K562 (cell line): ENCODE data around the gene INTS12. TPM values are rescaled to one million over a fixed set of nuclear protein-coding genes. Genes with fewer than 3 reads are reported as not detected.

Experiments
- BCL6 ChIP-seq: fragments of 250-450 bp; sonication (Bioruptor Pico); IDR thresholded peaks from 2 replicates; pipeline ENCODE4 v1.4.0; 2020
- BCLAF1 ChIP-seq, 2 experiments: fragments of 450-650 bp in 1 of 2; IDR thresholded peaks; 2 replicates each; pipeline ENCODE4 v1.6.1; 2011 to 2017; ENCODE audit warnings: low read depth in 2 of 2, antibody characterized with exemption in 1 of 2, borderline replicate concordance in 1 of 2, low read length in 1 of 2, mild to moderate bottlenecking in 1 of 2, mixed read lengths in 1 of 2; ENCODE audit not compliant: control insufficient read depth in 1 of 2
- BRF2 ChIP-seq: IDR thresholded peaks from 3 replicates; pipeline ENCODE4 v1.6.1; 2011; ENCODE audit warnings: borderline replicate concordance, mild to moderate bottlenecking; ENCODE audit not compliant: insufficient read length, insufficient read depth
- CREB5 ChIP-seq: fragments of 250-450 bp; sonication (Bioruptor Pico); IDR thresholded peaks from 2 replicates; pipeline ENCODE4 v1.5.0; 2020; ENCODE audit warnings: mild to moderate bottlenecking
- GTF2A2 ChIP-seq: IDR thresholded peaks from 2 replicates; pipeline ENCODE4 v1.6.1; 2016; ENCODE audit warnings: mild to moderate bottlenecking, missing genetic modification characterization, missing compliant biosample characterization
- NFRKB ChIP-seq: fragments of 450-650 bp; IDR thresholded peaks from 2 replicates; pipeline ENCODE4 v1.6.1; 2016; ENCODE audit warnings: low read depth
- TCF7 ChIP-seq: sonication (generic); IDR thresholded peaks from 2 replicates; pipeline ENCODE4 v1.6.1; 2016; ENCODE audit warnings: antibody characterized with exemption, borderline replicate concordance
- TEAD4 ChIP-seq, 2 experiments: sonication (generic) in 1 of 2; formaldehyde crosslinking in 1 of 2; IDR thresholded peaks; 2 replicates each; pipeline versions ENCODE4 v1.6.1 to v1.8.0; 2012 to 2022; ENCODE audit warnings: borderline replicate concordance in 1 of 2, inconsistent platforms in 1 of 2, low read length in 1 of 2, mild to moderate bottlenecking in 1 of 2, missing genetic modification reagents in 1 of 2
- ZNF57 ChIP-seq: fragments of 450-650 bp; formaldehyde crosslinking; IDR thresholded peaks from 2 replicates; pipeline ENCODE4 v1.4.0; 2020; ENCODE audit warnings: mild to moderate bottlenecking, moderate library complexity
- ZNF740 ChIP-seq, 3 experiments: fragments of 200-800 bp in 1 of 3; sonication (Bioruptor generic) in 1 of 3; sonication (generic) in 1 of 3; formaldehyde crosslinking in 1 of 3; IDR thresholded peaks; 2 replicates each; pipeline versions ENCODE4 v1.6.1 to v1.8.0; 2016 to 2022; ENCODE audit warnings: mild to moderate bottlenecking in 2 of 3, missing compliant biosample characterization in 2 of 3, missing genetic modification characterization in 2 of 3, missing genetic modification reagents in 1 of 3
- polyA plus RNA-seq, 8 experiments: library from polyadenylated mRNA; depleted of rRNA in 4 of 8; stranded (reverse) in 5 of 8; unstranded in 3 of 8; fragments of >200 nt; fragmentation: Nextera tagmentation in 2 of 8; fragmentation: Illumina TruSeq in 1 of 8; extraction: Ambion mirVana in 2 of 8; extraction: Trizol in 1 of 8; gene quantifications; 2 replicates each; pipeline versions ENCODE4 v1.2.1 to v1.2.3, GENCODE V29; 2011 to 2014; ENCODE audit warnings: inconsistent platforms in 1 of 8, missing spikeins in 1 of 8
- total RNA-seq, 7 experiments: library from RNA; depleted of rRNA in 6 of 7; stranded (reverse); fragments of >200 nt in 6 of 7; fragmentation: Illumina TruSeq in 2 of 7; extraction: Trizol in 2 of 7; gene quantifications; 2 replicates each; pipeline versions ENCODE4 v1.2.1 to v1.2.3, GENCODE V29; 2011 to 2021; ENCODE audit warnings: low replicate concordance in 1 of 7

Gene INTS12
- total and polyA plus RNA-seq, 9 of the 15 experiments (the other 6 are each of a cell fraction or from before 2014, with no cell fraction given) = 24.5 to 82.9 (median 41.2) TPM

GRCh38 chr4:105708181-105709080 is at the start of gene INTS12, which contains the start of gene GSTCD (continued):
- no peak for TF ChIP-seq BRF2
- TF ChIP-seq BCL6 (CRISPR knock-in tag) = no peak
- peak; percentile 75; the same call in 1 of the 2 replicates for TF ChIP-seq ZNF740 (CRISPR knock-in tag; IDR thresholded peaks at IDR 0.05)
- TF ChIP-seq ZNF740 (tag; IDR thresholded peaks at IDR 0.05) = no peak; a peak in 1 of 4 replicates
- TF ChIP-seq TEAD4 (IDR thresholded peaks at IDR 0.05; ENCODE audit: low read length) = peak; percentile 52
- no peak for TF ChIP-seq TEAD4 (CRISPR knock-in tag; IDR thresholded peaks at IDR 0.05; ENCODE audit: borderline replicate concordance)
- TF ChIP-seq ZNF57 (CRISPR knock-in tag) = no peak
- TF ChIP-seq NFRKB = peak; percentile 61; the same call in 1 of the 2 replicates
- TF ChIP-seq TCF7 = 0 out of 2 replicates have a peak, but pooled peaks have one; percentile 66
- TF ChIP-seq BCLAF1 (IDR thresholded peaks at IDR 0.05; ENCODE audit: borderline replicate concordance in 1 of 2, control insufficient read depth in 1 of 2, low read depth in 2 of 2, low read length in 1 of 2) = peak in 1 of 2 experiments; percentile 99; a peak in 2 of 4 replicates
- no peak for TF ChIP-seq CREB5 (CRISPR knock-in tag)
- TF ChIP-seq GTF2A2 (tag) = 0 out of 2 replicates have a peak, but pooled peaks have one; percentile 60
